Stimulated activated naive CD8-positive, alpha-beta T cell treated with anti-CD3 and anti-CD28 coated beads, Interleukin-15, Interleukin-2, amounts not matched to agents 100 ng/mL and 50 ng/mL, for 24 hours (primary cell): ENCODE data around the gene ARHGEF25.
A peak's percentile ranks its signal among the peaks of the same experiment; 100 is the strongest.
"Not testable (repeated sequence)": the region's sequence is repeated elsewhere in the genome, so short reads cannot be mapped to it uniquely, and the experiment has no call there.

Experiments
- H3K27ac Mint-ChIP-seq: one replicate; pipeline ENCODE4 v1.8.0; 2021; ENCODE audit warnings: mild to moderate bottlenecking, mixed read lengths
- H3K27me3 Mint-ChIP-seq: one replicate; pipeline ENCODE4 v1.8.0; 2021; ENCODE audit warnings: mixed read lengths
- H3K36me3 Mint-ChIP-seq: one replicate; pipeline ENCODE4 v1.8.0; 2021; ENCODE audit warnings: low read depth, mixed read lengths
- H3K4me1 Mint-ChIP-seq: one replicate; pipeline ENCODE4 v1.8.0; 2021; ENCODE audit warnings: low read depth, mixed read lengths
- H3K4me3 Mint-ChIP-seq: one replicate; pipeline ENCODE4 v1.8.0; 2021; ENCODE audit warnings: mild to moderate bottlenecking, mixed read lengths
- H3K9me3 Mint-ChIP-seq: one replicate; pipeline ENCODE4 v1.8.0; 2021; ENCODE audit warnings: mixed read lengths

ARHGEF25 gene

GRCh38 chr12:57611108-57611826 is at the start of gene ARHGEF25:
Gene ARHGEF25, plus strand, starts transcription at chr12:57611435. Its CDS starts 460 bp downstream, at chr12:57611895.
- H3K9me3 Mint-ChIP-seq, result no peaks in the 10 kb centered on the region
- peak within 1 kb of the TSS; percentile 70 for H3K4me3 Mint-ChIP-seq
- peak within 1 kb of the TSS; percentile 67 for H3K27ac Mint-ChIP-seq
- peaks cover 16% of the 10 kb centered on the region for H3K4me1 Mint-ChIP-seq
- no peaks in the 10 kb centered on the region for H3K36me3 Mint-ChIP-seq
- peaks cover 14% of the 10 kb centered on the region for H3K27me3 Mint-ChIP-seq

- no peaks in the 10 kb centered on the region for H3K4me1 Mint-ChIP-seq
- H3K27ac Mint-ChIP-seq, result no peak overlapping the region
- H3K36me3 Mint-ChIP-seq, result no peaks in the 10 kb centered on the region
- no peak overlapping the region for H3K4me3 Mint-ChIP-seq
- H3K9me3 Mint-ChIP-seq, result no peaks in the 10 kb centered on the region
- peaks cover 11% of the 10 kb centered on the region for H3K27me3 Mint-ChIP-seq
Measured at GRCh38 chr12:57563358-57563757, 47.9 kb upstream of the ARHGEF25 start.

- H3K9me3 Mint-ChIP-seq, result no peaks in the 10 kb centered on the region
- H3K4me1 Mint-ChIP-seq, result no peaks in the 10 kb centered on the region
- peaks cover 11% of the 10 kb centered on the region for H3K27me3 Mint-ChIP-seq
- H3K4me3 Mint-ChIP-seq, result no peak overlapping the region
- no peak overlapping the region for H3K27ac Mint-ChIP-seq
- H3K36me3 Mint-ChIP-seq, result no peaks in the 10 kb centered on the region
Measured at GRCh38 chr12:57564178-57564740, 47.0 kb upstream of the ARHGEF25 start.

- no peaks in the 10 kb centered on the region for H3K9me3 Mint-ChIP-seq
- no peak overlapping the region for H3K4me3 Mint-ChIP-seq
- no peak overlapping the region for H3K27ac Mint-ChIP-seq
- no peaks in the 10 kb centered on the region for H3K36me3 Mint-ChIP-seq
- no peaks in the 10 kb centered on the region for H3K4me1 Mint-ChIP-seq
- H3K27me3 Mint-ChIP-seq, result no peaks in the 10 kb centered on the region
Measured at GRCh38 chr12:57568838-57569237, 42.4 kb upstream of the ARHGEF25 start.

- Mint-ChIP-seq H3K27me3 (no peaks in the 10 kb centered on the region), H3K4me1 (no peaks in the 10 kb centered on the region), H3K27ac (no peak overlapping the region), H3K36me3 (no peaks in the 10 kb centered on the region), H3K4me3 (no peak overlapping the region), H3K9me3 (no peaks in the 10 kb centered on the region)
Measured at GRCh38 chr12:57569858-57570257, 41.4 kb upstream of the ARHGEF25 start.

- not testable (repeated sequence) for H3K9me3 Mint-ChIP-seq, H3K4me1 Mint-ChIP-seq, H3K27me3 Mint-ChIP-seq, H3K36me3 Mint-ChIP-seq, H3K27ac Mint-ChIP-seq, H3K4me3 Mint-ChIP-seq
Measured at GRCh38 chr12:57570438-57570837, 40.8 kb upstream of the ARHGEF25 start.

- Mint-ChIP-seq H3K4me1 (no peaks in the 10 kb centered on the region), H3K27me3 (no peaks in the 10 kb centered on the region), H3K27ac (no peak overlapping the region), H3K9me3 (no peaks in the 10 kb centered on the region), H3K36me3 (no peaks in the 10 kb centered on the region), H3K4me3 (no peak overlapping the region)
Measured at GRCh38 chr12:57571926-57572762, 39.1 kb upstream of the ARHGEF25 start.

GRCh38 chr12:57574795-57575194 is 36.4 kb upstream of the ARHGEF25 start:
- Mint-ChIP-seq H3K9me3 (no peaks in the 10 kb centered on the region), H3K4me1 (no peaks in the 10 kb centered on the region), H3K27ac (no peak overlapping the region), H3K4me3 (no peak overlapping the region), H3K27me3 (no peaks in the 10 kb centered on the region), H3K36me3 (no peaks in the 10 kb centered on the region)

GRCh38 chr12:57575771-57576612 is 35.2 kb upstream of the ARHGEF25 start:
- no peaks in the 10 kb centered on the region for H3K4me1 Mint-ChIP-seq
- H3K27ac Mint-ChIP-seq, result no peak overlapping the region
- no peaks in the 10 kb centered on the region for H3K36me3 Mint-ChIP-seq
- no peaks in the 10 kb centered on the region for H3K27me3 Mint-ChIP-seq
- no peak overlapping the region for H3K4me3 Mint-ChIP-seq
- H3K9me3 Mint-ChIP-seq, result no peaks in the 10 kb centered on the region

GRCh38 chr12:57576613-57577160 is 34.5 kb upstream of the ARHGEF25 start:
- Mint-ChIP-seq H3K36me3 (no peaks in the 10 kb centered on the region), H3K4me3 (no peak overlapping the region), H3K9me3 (no peaks in the 10 kb centered on the region), H3K27ac (no peak overlapping the region), H3K4me1 (no peaks in the 10 kb centered on the region), H3K27me3 (no peaks in the 10 kb centered on the region)

- Mint-ChIP-seq H3K27ac (no peak overlapping the region), H3K9me3 (no peaks in the 10 kb centered on the region), H3K4me1 (no peaks in the 10 kb centered on the region), H3K36me3 (no peaks in the 10 kb centered on the region), H3K4me3 (no peak overlapping the region), H3K27me3 (peaks cover 2% of the 10 kb centered on the region)
Measured at GRCh38 chr12:57577981-57578758, 33.1 kb upstream of the ARHGEF25 start.

- Mint-ChIP-seq H3K4me1 (no peaks in the 10 kb centered on the region), H3K4me3 (no peak overlapping the region), H3K36me3 (no peaks in the 10 kb centered on the region), H3K9me3 (no peaks in the 10 kb centered on the region), H3K27me3 (peaks cover 5% of the 10 kb centered on the region), H3K27ac (no peak overlapping the region)
Measured at GRCh38 chr12:57579011-57579410, 32.2 kb upstream of the ARHGEF25 start.

GRCh38 chr12:57579677-57580465 is 31.4 kb upstream of the ARHGEF25 start:
- Mint-ChIP-seq H3K27ac (no peak overlapping the region), H3K36me3 (no peaks in the 10 kb centered on the region), H3K4me1 (no peaks in the 10 kb centered on the region), H3K9me3 (no peaks in the 10 kb centered on the region), H3K27me3 (peaks cover 5% of the 10 kb centered on the region), H3K4me3 (no peak overlapping the region)
